ENCODE results near the gene ADAP1. TPM values are rescaled to one million over a fixed set of nuclear protein-coding genes. Genes with fewer than 3 reads are reported as not detected.
A peak's percentile ranks its signal among the peaks of the same experiment; 100 is the strongest.

The ADAP1 gene
- total RNA-seq, 2 experiments from 2014 or later = 34.6 to 40.9 TPM

GRCh38 chr7:935874-936385, 18.6 kb downstream of the ADAP1 start:
- ChIA-PET POLR2A (no interaction called here), CTCF (no interaction called here)
- ATAC-seq = no peak
- H3K4me1 Mint-ChIP-seq (ENCODE audit: low read depth) = peaks cover 44% of the 10 kb centered on the region
- H3K4me3 Mint-ChIP-seq = peak overlapping the region; percentile 27
- DNase-seq = no peak
- H3K9me3 Mint-ChIP-seq = peaks cover 11% of the 10 kb centered on the region
- peaks cover 50% of the 10 kb centered on the region for H3K36me3 Mint-ChIP-seq (ENCODE audit: low read depth)
- TF ChIP-seq CTCF (IDR thresholded peaks at IDR 0.05) = no peak
- no peaks in the 10 kb centered on the region for H3K27me3 Mint-ChIP-seq
- intact Hi-C loops (cut with micrococcal nuclease) = no loop called here
- H3K27ac Mint-ChIP-seq = peak overlapping the region; percentile 86

- H3K27me3 Mint-ChIP-seq = no peaks in the 10 kb centered on the region
- H3K4me3 Mint-ChIP-seq = no peak overlapping the region
- TF ChIP-seq CTCF (IDR thresholded peaks at IDR 0.05) = no peak
- peaks cover 50% of the 10 kb centered on the region for H3K36me3 Mint-ChIP-seq (ENCODE audit: low read depth)
- H3K4me1 Mint-ChIP-seq (ENCODE audit: low read depth) = peaks cover 43% of the 10 kb centered on the region
- DNase-seq (no peak), ATAC-seq (no peak)
- ChIA-PET CTCF (no interaction called here), POLR2A (interaction anchor here (1.1 kb wide), 1 partner anchor 14 kb away, joined by 3 read pairs; no protein-coding TSS in a partner anchor)
- intact Hi-C loops (cut with micrococcal nuclease) = no loop called here
- H3K9me3 Mint-ChIP-seq = peaks cover 7% of the 10 kb centered on the region
- no peak overlapping the region for H3K27ac Mint-ChIP-seq
These were observed 19.2 kb downstream of the ADAP1 start for GRCh38 chr7:935164-935873.

- Mint-ChIP-seq H3K4me1 (ENCODE audit: low read depth) (peaks cover 43% of the 10 kb centered on the region), H3K4me3 (no peak overlapping the region), H3K9me3 (peaks cover 3% of the 10 kb centered on the region), H3K27me3 (no peaks in the 10 kb centered on the region), H3K27ac (no peak overlapping the region), H3K36me3 (ENCODE audit: low read depth) (peaks cover 47% of the 10 kb centered on the region)
- DNase-seq (no peak), ATAC-seq (no peak)
- POLR2A ChIA-PET = interaction anchor here (1.1 kb wide), 1 partner anchor 13 kb away, joined by 3 read pairs; no protein-coding TSS in a partner anchor
- intact Hi-C loops (cut with micrococcal nuclease) = no loop called here
- CTCF ChIA-PET = no interaction called here
- no peak for TF ChIP-seq CTCF (IDR thresholded peaks at IDR 0.05)
These were observed 19.9 kb downstream of the ADAP1 start for GRCh38 chr7:934469-935163.

GRCh38 chr7:932651-932975, 21.9 kb downstream of the ADAP1 start:
- ChIA-PET POLR2A (interaction anchor here (2.4 kb wide), 1 partner anchor 9 kb away, joined by 6 read pairs; no protein-coding TSS in a partner anchor), CTCF (no interaction called here)
- TF ChIP-seq CTCF (IDR thresholded peaks at IDR 0.05) = no peak
- ATAC-seq = no peak
- H3K4me3 Mint-ChIP-seq = no peak overlapping the region
- DNase-seq = no peak
- H3K27me3 Mint-ChIP-seq = no peaks in the 10 kb centered on the region
- intact Hi-C loops (cut with micrococcal nuclease) = no loop called here
- peaks cover 48% of the 10 kb centered on the region for H3K4me1 Mint-ChIP-seq (ENCODE audit: low read depth)
- peaks cover 3% of the 10 kb centered on the region for H3K9me3 Mint-ChIP-seq
- H3K27ac Mint-ChIP-seq = no peak overlapping the region
- peaks cover 45% of the 10 kb centered on the region for H3K36me3 Mint-ChIP-seq (ENCODE audit: low read depth)

All from activated CD8-positive, alpha-beta T cell treated with anti-CD3 and anti-CD28 coated beads for 36 hours (primary cell).